Loucy (cell line): ENCODE measurements around the gene SHROOM4.

Experiments used
- CTCF ChIP-seq: fragments of 200-600 bp; sonication (generic); conservative IDR thresholded peaks from 2 replicates; pipeline ENCODE4 v1.5.1; 2014; ENCODE audit warnings: mild to moderate bottlenecking, antibody characterized with exemption, low read length
- EZH2phosphoT487 ChIP-seq: fragments of 200-600 bp; IDR thresholded peaks from 2 replicates; pipeline ENCODE4 v1.6.1; 2018; ENCODE audit warnings: antibody characterized with exemption, mild to moderate bottlenecking, moderate library complexity, borderline replicate concordance

DNA sequence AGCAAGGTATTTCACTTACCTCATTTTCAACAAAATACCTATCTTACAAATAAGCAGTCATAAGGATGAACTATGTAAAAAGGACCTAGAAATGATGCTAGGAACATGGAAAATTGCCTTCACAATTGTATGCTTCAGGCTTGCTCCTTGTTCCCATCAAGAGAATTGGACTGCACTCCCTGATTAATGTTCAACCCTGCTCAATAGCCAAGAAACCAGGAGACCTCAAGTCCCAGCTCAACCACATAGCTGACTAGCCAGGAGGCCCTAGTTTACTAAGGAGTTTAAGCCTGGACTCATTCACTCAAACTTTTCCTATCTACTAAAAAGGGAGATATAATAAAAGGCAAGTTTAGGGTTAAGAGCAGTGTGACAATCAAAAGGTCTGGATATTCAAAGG, 196.8 kb downstream of the SHROOM4 start:
- TF ChIP-seq CTCF: no peak
- TF ChIP-seq EZH2phosphoT487: no peak
